A549 (cell line): ENCODE results near the gene NGLY1. TPM values are rescaled to one million over a fixed set of nuclear protein-coding genes. Genes with fewer than 3 reads are reported as not detected.

ENCODE experiments used
- ATAC-seq, 2 experiments: fragments of 200-7000 bp in 1 of 2; fragments of >200 bp in 1 of 2; cut with Nextera tagmentation in 1 of 2; cut with Tn5 transposase in 1 of 2; 3 replicates each; pipeline versions ENCODE4 v1.8.0 to v1.9.1; 2018 to 2020; ENCODE audit warnings: mild to moderate bottlenecking in 1 of 2, moderate library complexity in 1 of 2
- CTCF ChIA-PET: fragments of 300-600 bp; sonication (Branson Sonifier 250); formaldehyde crosslinking; extraction: SDS; loops from one replicate; lab custom pipeline; 2021; ENCODE audit warnings: antibody characterized with exemption, inconsistent platforms; lab: Yijun Ruan, JAX
- POLR2A ChIA-PET: fragments of 350-600 bp; formaldehyde crosslinking; extraction: SDS; loops from one replicate; lab custom pipeline; 2021; ENCODE audit warnings: antibody characterized with exemption, inconsistent platforms; lab: Yijun Ruan, JAX
- DNase-seq, 2 experiments: peaks; one replicate each; pipeline versions ENCODE4 v3.0.0 to v3.0.0-alpha.2; 2011 to 2016; ENCODE audit warnings: low read depth in 1 of 2, low spot score in 1 of 2
- FAIRE-seq: peaks from 2 replicates; lab custom pipeline; 2011; peaks lifted over from hg19 to GRCh38; lab: Jason Lieb, UNC
- H3K27ac ChIP-seq, 2 experiments: fragments of >200 bp; sonication (Bioruptor Twin); formaldehyde crosslinking; 3 replicates each; pipeline ENCODE4 v1.5.1; 2016 to 2017
- H3K4me1 ChIP-seq: fragments of >200 bp; sonication (Bioruptor Twin); formaldehyde crosslinking; 3 replicates; pipeline ENCODE4 v1.6.1; 2016
- H3K4me2 ChIP-seq: fragments of >200 bp; sonication (Bioruptor Twin); formaldehyde crosslinking; 3 replicates; pipeline ENCODE4 v1.6.1; 2016
- H3K4me3 ChIP-seq: fragments of >200 bp; sonication (Bioruptor Twin); formaldehyde crosslinking; 3 replicates; pipeline ENCODE4 v1.5.1; 2016
- H3K9me3 ChIP-seq: fragments of >200 bp; sonication (Bioruptor Twin); formaldehyde crosslinking; 3 replicates; pipeline ENCODE4 v1.6.1; 2016
- BHLHE40 ChIP-seq: IDR thresholded peaks from 2 replicates; pipeline ENCODE4 v1.6.1; 2012; ENCODE audit warnings: low read depth, low read length, inconsistent platforms
- CEBPB ChIP-seq, 2 experiments: fragments of >200 bp in 1 of 2; sonication (Bioruptor Twin) in 1 of 2; formaldehyde crosslinking in 1 of 2; IDR thresholded peaks; 2 replicates each; pipeline ENCODE4 v1.6.1; 2012 to 2016
- CHD4 ChIP-seq: fragments of 200-600 bp; sonication (generic); IDR thresholded peaks from 2 replicates; pipeline ENCODE4 v1.6.1; 2016; ENCODE audit warnings: antibody characterized with exemption, mild to moderate bottlenecking, borderline replicate concordance
- FOSL2 ChIP-seq, 2 experiments: fragments of 450-650 bp in 1 of 2; fragments of >200 bp in 1 of 2; sonication (Bioruptor Twin) in 1 of 2; formaldehyde crosslinking; IDR thresholded peaks; 2 replicates each; pipeline versions ENCODE4 v1.5.0 to v1.6.1; 2016 to 2020; ENCODE audit warnings: mild to moderate bottlenecking in 1 of 2, moderate library complexity in 1 of 2
- HEYL ChIP-seq: fragments of 250-450 bp; sonication (Bioruptor Pico); IDR thresholded peaks from 2 replicates; pipeline ENCODE4 v1.8.0; 2021; ENCODE audit warnings: mild to moderate bottlenecking, moderate library complexity
- HOXB13 ChIP-seq: fragments of 250-450 bp; sonication (Bioruptor Pico); IDR thresholded peaks from 2 replicates; pipeline ENCODE4 v1.5.0; 2020; ENCODE audit warnings: low read depth, mild to moderate bottlenecking, moderate library complexity
- MAFK ChIP-seq: fragments of 450-650 bp; IDR thresholded peaks from 2 replicates; pipeline ENCODE4 v1.6.1; 2014; ENCODE audit not compliant: partially characterized antibody
- MYC ChIP-seq: IDR thresholded peaks from 2 replicates; pipeline ENCODE4 v1.6.1; 2012; ENCODE audit warnings: mild to moderate bottlenecking, inconsistent platforms, low read length, improper control_type of control experiment, borderline replicate concordance
- PHF8 ChIP-seq: fragments of 200-600 bp; sonication (generic); IDR thresholded peaks from 2 replicates; pipeline ENCODE4 v1.6.1; 2016; ENCODE audit warnings: low read depth, mild to moderate bottlenecking, antibody characterized with exemption, moderate library complexity, borderline replicate concordance
- POLR2A ChIP-seq: IDR thresholded peaks from 2 replicates; pipeline ENCODE4 v1.6.1; 2012; ENCODE audit warnings: mild to moderate bottlenecking, low read length
- RAD21 ChIP-seq, 2 experiments: fragments of >200 bp in 1 of 2; sonication (Bioruptor Twin) in 1 of 2; formaldehyde crosslinking in 1 of 2; IDR thresholded peaks in 1 of 2; conservative IDR thresholded peaks in 1 of 2; 2 replicates in 1 of 2; 3 replicates in 1 of 2; pipeline ENCODE4 v1.6.1; 2012 to 2018; ENCODE audit warnings: inconsistent platforms in 1 of 2
- RARB ChIP-seq: fragments of 250-450 bp; sonication (Bioruptor Pico); IDR thresholded peaks from 2 replicates; pipeline ENCODE4 v1.8.0; 2021; ENCODE audit warnings: mild to moderate bottlenecking, moderate library complexity
- RFX5 ChIP-seq: fragments of 450-650 bp; IDR thresholded peaks from 2 replicates; pipeline ENCODE4 v1.7.1; 2014; ENCODE audit warnings: antibody characterized with exemption, mild to moderate bottlenecking, moderate library complexity
- SMC3 ChIP-seq: fragments of >200 bp; sonication (Bioruptor Twin); formaldehyde crosslinking; IDR thresholded peaks from 3 replicates; pipeline ENCODE4 v1.6.1; 2018; ENCODE audit warnings: inconsistent platforms
- TFCP2L1 ChIP-seq: fragments of 250-450 bp; sonication (Bioruptor Pico); IDR thresholded peaks from 2 replicates; pipeline ENCODE4 v1.5.0; 2021; ENCODE audit warnings: mild to moderate bottlenecking
- ZC3H11A ChIP-seq: fragments of 450-650 bp; IDR thresholded peaks from 2 replicates; pipeline ENCODE4 v1.6.1; 2014; ENCODE audit warnings: antibody characterized with exemption, mild to moderate bottlenecking
- WGBS: methylation state at CpG from one replicate; pipeline ENCODE4 v1.1.6; 2017; ENCODE audit errors: missing lambda C conversion rate; 5-methylcytosine and 5-hydroxymethylcytosine counted together
- polyA plus RNA-seq, 4 experiments: library from polyadenylated mRNA; depleted of rRNA in 3 of 4; stranded (reverse); fragments of >200 nt; fragmentation: RNase III in 1 of 4; extraction: RNeasy Plus Mini Kit Qiagen cat#74134 plus additional on column Dnase treatment in 1 of 4; gene quantifications; 2 replicates in 3 of 4; 3 replicates in 1 of 4; pipeline ENCODE4 v1.2.3, GENCODE V29; 2011 to 2017
- TF ChIP-seq, protein P1 (sequence below): fragments of >200 bp; sonication (Bioruptor Twin); formaldehyde crosslinking; IDR thresholded peaks from 3 replicates; pipeline ENCODE4 v1.6.1; 2016
- TF ChIP-seq, protein P2 (sequence below): fragments of >200 bp; sonication (Bioruptor Twin); formaldehyde crosslinking; IDR thresholded peaks from 3 replicates; pipeline ENCODE4 v1.5.1; 2016
- TF ChIP-seq, protein P3 (sequence below): fragments of 200-600 bp; sonication (generic); IDR thresholded peaks from 2 replicates; pipeline ENCODE4 v1.6.1; 2016; ENCODE audit warnings: antibody characterized with exemption, mild to moderate bottlenecking, moderate library complexity
- TF ChIP-seq, protein P4 (sequence below): IDR thresholded peaks from 2 replicates; pipeline ENCODE4 v1.6.1; 2012
- TF ChIP-seq, protein P5 (sequence below): fragments of >200 bp; sonication (Bioruptor Twin); formaldehyde crosslinking; IDR thresholded peaks from 2 replicates; pipeline ENCODE4 v1.6.1; 2016
- TF ChIP-seq, protein P6 (sequence below): fragments of 250-450 bp; sonication (Bioruptor Pico); IDR thresholded peaks from 2 replicates; pipeline ENCODE4 v1.5.0; 2021; ENCODE audit warnings: mild to moderate bottlenecking, moderate library complexity, borderline replicate concordance
- TF ChIP-seq, protein P7 (sequence below): IDR thresholded peaks from 2 replicates; pipeline ENCODE4 v1.6.1; 2012

The NGLY1 gene
- polyA plus RNA-seq, 2 of the 4 experiments (the other 2 are of a cell fraction), result 25.2 to 29.2 TPM

DNA sequence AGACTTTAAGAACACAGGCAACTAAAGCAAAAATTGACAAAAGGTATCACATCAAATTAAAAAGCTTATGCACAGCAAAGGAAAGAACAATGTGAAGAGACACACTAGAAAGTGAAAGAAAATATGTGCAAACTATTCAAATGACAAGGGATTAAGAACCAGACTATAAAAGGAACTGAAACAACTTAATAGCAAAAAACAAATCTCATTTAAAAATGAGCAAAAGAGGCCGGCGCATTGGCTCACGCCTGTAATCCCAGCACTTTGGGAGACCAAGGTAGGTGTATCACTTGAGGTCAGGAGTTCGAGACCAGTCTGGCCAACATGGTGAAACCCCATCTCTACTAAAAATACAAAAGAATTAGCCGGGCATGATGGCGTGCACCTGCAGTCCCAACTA, 14.4 kb downstream of the NGLY1 start:
- Histone ChIP-seq H3K4me1 (no peaks in the 10 kb centered on the region), H3K27ac (no peak overlapping the region), H3K9me3 (peaks cover 12% of the 10 kb centered on the region), H3K4me2 (no peak overlapping the region), H3K4me3 (no peak overlapping the region)
- FAIRE-seq (no peak), ATAC-seq (no peak), DNase-seq (no peak)
- WGBS, result 94% methylated on average over 6 of the region's 6 CpGs
- CTCF ChIA-PET, result no interaction called here
- TF ChIP-seq CEBPB (IDR thresholded peaks at IDR 0.05) (no peak), HOXB13 (CRISPR knock-in tag) (no peak), MYC (no peak), SMC3 (no peak), ZC3H11A (no peak), RAD21 (conservative IDR thresholded peaks at IDR 0.05 in 1 of 2, IDR thresholded peaks at IDR 0.05 in 1 of 2) (no peak), POLR2A (no peak), RARB (CRISPR knock-in tag) (no peak), FOSL2 (IDR thresholded peaks at IDR 0.05) (no peak), FOSL2 (CRISPR knock-in tag; IDR thresholded peaks at IDR 0.05) (no peak), BHLHE40 (no peak), HEYL (CRISPR knock-in tag) (no peak), MAFK (no peak)
- TF ChIP-seq, protein P1, sequence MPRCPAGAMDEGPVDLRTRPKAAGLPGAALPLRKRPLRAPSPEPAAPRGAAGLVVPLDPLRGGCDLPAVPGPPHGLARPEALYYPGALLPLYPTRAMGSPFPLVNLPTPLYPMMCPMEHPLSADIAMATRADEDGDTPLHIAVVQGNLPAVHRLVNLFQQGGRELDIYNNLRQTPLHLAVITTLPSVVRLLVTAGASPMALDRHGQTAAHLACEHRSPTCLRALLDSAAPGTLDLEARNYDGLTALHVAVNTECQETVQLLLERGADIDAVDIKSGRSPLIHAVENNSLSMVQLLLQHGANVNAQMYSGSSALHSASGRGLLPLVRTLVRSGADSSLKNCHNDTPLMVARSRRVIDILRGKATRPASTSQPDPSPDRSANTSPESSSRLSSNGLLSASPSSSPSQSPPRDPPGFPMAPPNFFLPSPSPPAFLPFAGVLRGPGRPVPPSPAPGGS, result no peak
- TF ChIP-seq, protein P2, sequence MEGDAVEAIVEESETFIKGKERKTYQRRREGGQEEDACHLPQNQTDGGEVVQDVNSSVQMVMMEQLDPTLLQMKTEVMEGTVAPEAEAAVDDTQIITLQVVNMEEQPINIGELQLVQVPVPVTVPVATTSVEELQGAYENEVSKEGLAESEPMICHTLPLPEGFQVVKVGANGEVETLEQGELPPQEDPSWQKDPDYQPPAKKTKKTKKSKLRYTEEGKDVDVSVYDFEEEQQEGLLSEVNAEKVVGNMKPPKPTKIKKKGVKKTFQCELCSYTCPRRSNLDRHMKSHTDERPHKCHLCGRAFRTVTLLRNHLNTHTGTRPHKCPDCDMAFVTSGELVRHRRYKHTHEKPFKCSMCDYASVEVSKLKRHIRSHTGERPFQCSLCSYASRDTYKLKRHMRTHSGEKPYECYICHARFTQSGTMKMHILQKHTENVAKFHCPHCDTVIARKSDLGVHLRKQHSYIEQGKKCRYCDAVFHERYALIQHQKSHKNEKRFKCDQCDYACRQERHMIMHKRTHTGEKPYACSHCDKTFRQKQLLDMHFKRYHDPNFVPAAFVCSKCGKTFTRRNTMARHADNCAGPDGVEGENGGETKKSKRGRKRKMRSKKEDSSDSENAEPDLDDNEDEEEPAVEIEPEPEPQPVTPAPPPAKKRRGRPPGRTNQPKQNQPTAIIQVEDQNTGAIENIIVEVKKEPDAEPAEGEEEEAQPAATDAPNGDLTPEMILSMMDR, result no peak
- TF ChIP-seq, protein P3, sequence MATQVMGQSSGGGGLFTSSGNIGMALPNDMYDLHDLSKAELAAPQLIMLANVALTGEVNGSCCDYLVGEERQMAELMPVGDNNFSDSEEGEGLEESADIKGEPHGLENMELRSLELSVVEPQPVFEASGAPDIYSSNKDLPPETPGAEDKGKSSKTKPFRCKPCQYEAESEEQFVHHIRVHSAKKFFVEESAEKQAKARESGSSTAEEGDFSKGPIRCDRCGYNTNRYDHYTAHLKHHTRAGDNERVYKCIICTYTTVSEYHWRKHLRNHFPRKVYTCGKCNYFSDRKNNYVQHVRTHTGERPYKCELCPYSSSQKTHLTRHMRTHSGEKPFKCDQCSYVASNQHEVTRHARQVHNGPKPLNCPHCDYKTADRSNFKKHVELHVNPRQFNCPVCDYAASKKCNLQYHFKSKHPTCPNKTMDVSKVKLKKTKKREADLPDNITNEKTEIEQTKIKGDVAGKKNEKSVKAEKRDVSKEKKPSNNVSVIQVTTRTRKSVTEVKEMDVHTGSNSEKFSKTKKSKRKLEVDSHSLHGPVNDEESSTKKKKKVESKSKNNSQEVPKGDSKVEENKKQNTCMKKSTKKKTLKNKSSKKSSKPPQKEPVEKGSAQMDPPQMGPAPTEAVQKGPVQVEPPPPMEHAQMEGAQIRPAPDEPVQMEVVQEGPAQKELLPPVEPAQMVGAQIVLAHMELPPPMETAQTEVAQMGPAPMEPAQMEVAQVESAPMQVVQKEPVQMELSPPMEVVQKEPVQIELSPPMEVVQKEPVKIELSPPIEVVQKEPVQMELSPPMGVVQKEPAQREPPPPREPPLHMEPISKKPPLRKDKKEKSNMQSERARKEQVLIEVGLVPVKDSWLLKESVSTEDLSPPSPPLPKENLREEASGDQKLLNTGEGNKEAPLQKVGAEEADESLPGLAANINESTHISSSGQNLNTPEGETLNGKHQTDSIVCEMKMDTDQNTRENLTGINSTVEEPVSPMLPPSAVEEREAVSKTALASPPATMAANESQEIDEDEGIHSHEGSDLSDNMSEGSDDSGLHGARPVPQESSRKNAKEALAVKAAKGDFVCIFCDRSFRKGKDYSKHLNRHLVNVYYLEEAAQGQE, result no peak
- TF ChIP-seq, protein P4, sequence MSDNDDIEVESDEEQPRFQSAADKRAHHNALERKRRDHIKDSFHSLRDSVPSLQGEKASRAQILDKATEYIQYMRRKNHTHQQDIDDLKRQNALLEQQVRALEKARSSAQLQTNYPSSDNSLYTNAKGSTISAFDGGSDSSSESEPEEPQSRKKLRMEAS, result no peak
- TF ChIP-seq, protein P5, sequence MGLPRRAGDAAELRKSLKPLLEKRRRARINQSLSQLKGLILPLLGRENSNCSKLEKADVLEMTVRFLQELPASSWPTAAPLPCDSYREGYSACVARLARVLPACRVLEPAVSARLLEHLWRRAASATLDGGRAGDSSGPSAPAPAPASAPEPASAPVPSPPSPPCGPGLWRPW, result no peak
- TF ChIP-seq, protein P6, sequence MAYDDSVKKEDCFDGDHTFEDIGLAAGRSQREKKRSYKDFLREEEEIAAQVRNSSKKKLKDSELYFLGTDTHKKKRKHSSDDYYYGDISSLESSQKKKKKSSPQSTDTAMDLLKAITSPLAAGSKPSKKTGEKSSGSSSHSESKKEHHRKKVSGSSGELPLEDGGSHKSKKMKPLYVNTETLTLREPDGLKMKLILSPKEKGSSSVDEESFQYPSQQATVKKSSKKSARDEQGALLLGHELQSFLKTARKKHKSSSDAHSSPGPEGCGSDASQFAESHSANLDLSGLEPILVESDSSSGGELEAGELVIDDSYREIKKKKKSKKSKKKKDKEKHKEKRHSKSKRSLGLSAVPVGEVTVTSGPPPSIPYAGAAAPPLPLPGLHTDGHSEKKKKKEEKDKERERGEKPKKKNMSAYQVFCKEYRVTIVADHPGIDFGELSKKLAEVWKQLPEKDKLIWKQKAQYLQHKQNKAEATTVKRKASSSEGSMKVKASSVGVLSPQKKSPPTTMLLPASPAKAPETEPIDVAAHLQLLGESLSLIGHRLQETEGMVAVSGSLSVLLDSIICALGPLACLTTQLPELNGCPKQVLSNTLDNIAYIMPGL, result no peak
- POLR2A ChIA-PET, result no interaction called here

DNA sequence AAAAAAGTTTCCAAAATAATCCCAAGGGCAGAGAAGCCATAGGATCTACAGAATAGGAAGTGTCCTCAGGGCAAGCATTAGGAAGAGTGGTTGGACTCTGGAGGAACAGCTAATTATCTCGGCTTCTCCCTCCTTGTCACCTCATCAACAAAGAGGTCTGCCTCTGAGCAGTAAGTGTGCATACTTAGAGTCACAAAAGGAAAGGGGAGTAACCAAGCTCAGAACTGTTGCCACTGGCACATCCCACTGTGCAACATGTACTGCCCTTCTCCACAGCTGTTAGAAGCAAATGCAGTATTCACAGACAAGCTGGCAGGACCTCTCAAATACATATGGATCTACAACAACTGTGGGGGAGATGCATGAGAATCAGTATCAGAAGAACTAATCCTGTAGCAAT, 31.5 kb downstream of the NGLY1 start:
- FAIRE-seq (no peak), ATAC-seq (no peak), DNase-seq (no peak)
- Histone ChIP-seq H3K4me1 (peaks cover 9% of the 10 kb centered on the region; the same call in 2 of the 3 replicates), H3K4me2 (no peak overlapping the region), H3K4me3 (no peak overlapping the region), H3K27ac (no peak overlapping the region), H3K9me3 (no peaks in the 10 kb centered on the region)
- 95% methylated on average over 1 of the region's 1 CpG for WGBS
- POLR2A ChIA-PET, result no interaction called here
- CTCF ChIA-PET, result no interaction called here
- TF ChIP-seq RFX5 (no peak), PHF8 (no peak), FOSL2 (IDR thresholded peaks at IDR 0.05) (no peak), FOSL2 (CRISPR knock-in tag; IDR thresholded peaks at IDR 0.05) (no peak), TFCP2L1 (CRISPR knock-in tag) (no peak), RAD21 (conservative IDR thresholded peaks at IDR 0.05 in 1 of 2, IDR thresholded peaks at IDR 0.05 in 1 of 2) (no peak), CHD4 (no peak), BHLHE40 (no peak)
- TF ChIP-seq, protein P7, sequence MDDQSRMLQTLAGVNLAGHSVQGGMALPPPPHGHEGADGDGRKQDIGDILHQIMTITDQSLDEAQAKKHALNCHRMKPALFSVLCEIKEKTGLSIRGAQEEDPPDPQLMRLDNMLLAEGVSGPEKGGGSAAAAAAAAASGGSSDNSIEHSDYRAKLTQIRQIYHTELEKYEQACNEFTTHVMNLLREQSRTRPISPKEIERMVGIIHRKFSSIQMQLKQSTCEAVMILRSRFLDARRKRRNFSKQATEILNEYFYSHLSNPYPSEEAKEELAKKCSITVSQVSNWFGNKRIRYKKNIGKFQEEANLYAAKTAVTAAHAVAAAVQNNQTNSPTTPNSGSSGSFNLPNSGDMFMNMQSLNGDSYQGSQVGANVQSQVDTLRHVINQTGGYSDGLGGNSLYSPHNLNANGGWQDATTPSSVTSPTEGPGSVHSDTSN, result no peak
